Mammary epithelial cell (primary cell): ENCODE results near the gene RAPGEF2.

Experiments
- CTCF ChIP-seq, 2 donors: IDR thresholded peaks in 1 of 2; conservative IDR thresholded peaks in 1 of 2; 2 replicates each; pipeline ENCODE4 v1.5.1; 2011 to 2012; ENCODE audit warnings: inconsistent platforms in 2 of 2, low read length in 2 of 2, mild to moderate bottlenecking in 2 of 2, control low read depth in 1 of 2, low read depth in 1 of 2; ENCODE audit not compliant: insufficient read depth in 1 of 2; ENCODE audit errors: extremely low read depth in 1 of 2
- EZH2 ChIP-seq: IDR thresholded peaks from 2 replicates; pipeline ENCODE4 v1.6.1; 2012; ENCODE audit warnings: low read length, inconsistent platforms, borderline replicate concordance

- no peak for TF ChIP-seq CTCF (conservative IDR thresholded peaks at IDR 0.05 in 1 of 2, IDR thresholded peaks at IDR 0.05 in 1 of 2; ENCODE audit: extremely low read depth in 1 of 2, insufficient read depth in 1 of 2, low read depth in 1 of 2, low read length in 2 of 2)
- TF ChIP-seq EZH2, result no peak
Observed at GRCh38 chr4:159378056-159378616, 275.3 kb downstream of the RAPGEF2 start.
